GM19324 (cell line): Measurements from ENCODE around the gene OR2AT4.
"Not testable (repeated sequence)": the region's sequence is repeated elsewhere in the genome, so short reads cannot be mapped to it uniquely, and the experiment has no call there.

Source experiments
- ATAC-seq: cut with Tn5 transposase; IDR thresholded peaks from one replicate; pipeline ENCODE4 v1.9.1; 2021; ENCODE audit warnings: mild to moderate bottlenecking, moderate library complexity; ENCODE audit not compliant: unreplicated experiment, low FRiP score

OR2AT4 gene

GRCh38 chr11:75068993-75069392 lies 27.7 kb downstream of the OR2AT4 start:
- ATAC-seq: no peak

- no peak for ATAC-seq
Measured at GRCh38 chr11:75068559-75068958, 28.1 kb downstream of the OR2AT4 start.

GRCh38 chr11:75066061-75066460 lies 30.6 kb downstream of the OR2AT4 start:
- ATAC-seq: no peak

GRCh38 chr11:75063741-75064314 lies 32.8 kb downstream of the OR2AT4 start:
- no peak for ATAC-seq

GRCh38 chr11:75059299-75059698 lies 37.4 kb downstream of the OR2AT4 start:
- no peak for ATAC-seq

GRCh38 chr11:75056814-75057213 lies 39.9 kb downstream of the OR2AT4 start:
- ATAC-seq: no peak

GRCh38 chr11:75055511-75055910 lies 41.2 kb downstream of the OR2AT4 start:
- no peak for ATAC-seq

- no peak for ATAC-seq
Measured at GRCh38 chr11:75052457-75052856, 44.2 kb downstream of the OR2AT4 start.

GRCh38 chr11:75051043-75051442 lies 45.6 kb downstream of the OR2AT4 start:
- ATAC-seq: no peak

- ATAC-seq: no peak
Measured at GRCh38 chr11:75050516-75050915, 46.2 kb downstream of the OR2AT4 start.

- ATAC-seq: not testable (repeated sequence)
Measured at GRCh38 chr11:75049501-75050266, 47.0 kb downstream of the OR2AT4 start.

- ATAC-seq: no peak
Measured at GRCh38 chr11:75047191-75047590, 49.5 kb downstream of the OR2AT4 start.

- ATAC-seq: not testable (repeated sequence)
Measured at GRCh38 chr11:75046668-75047067, 50.0 kb downstream of the OR2AT4 start.

GRCh38 chr11:75044381-75045170 lies 52.1 kb downstream of the OR2AT4 start:
- ATAC-seq: not testable (repeated sequence)

- not testable (repeated sequence) for ATAC-seq
Measured at GRCh38 chr11:75041821-75042220, 54.9 kb downstream of the OR2AT4 start.

- no peak for ATAC-seq
Measured at GRCh38 chr11:75041263-75041662, 55.4 kb downstream of the OR2AT4 start.

GRCh38 chr11:75040167-75040770 lies 56.4 kb downstream of the OR2AT4 start:
- ATAC-seq: no peak

GRCh38 chr11:75035911-75036565 lies 60.6 kb downstream of the OR2AT4 start:
- ATAC-seq: no peak

- no peak for ATAC-seq
Measured at GRCh38 chr11:75035256-75035655, 61.4 kb downstream of the OR2AT4 start.

- ATAC-seq: no peak
Measured at GRCh38 chr11:75033916-75034315, 62.8 kb downstream of the OR2AT4 start.
